C4-2B (cell line): ENCODE data around the gene KIAA0232.
A peak's percentile ranks its signal among the peaks of the same experiment; 100 is the strongest.

Experiments used
- H3K27ac ChIP-seq: fragments of 450-650 bp; 2 replicates; pipeline ENCODE4 v1.5.1; 2017
- CTCF ChIP-seq: fragments of 450-650 bp; conservative IDR thresholded peaks from 2 replicates; pipeline ENCODE4 v1.5.1; 2017; ENCODE audit warnings: mild to moderate bottlenecking
- ZFX ChIP-seq: fragments of 450-650 bp; IDR thresholded peaks from 2 replicates; pipeline ENCODE4 v1.6.1; 2017

KIAA0232 gene

GRCh38 chr4:6885953-6886557 is 103.5 kb downstream of the KIAA0232 start:
- H3K27ac ChIP-seq, result no peak overlapping the region
- no peak for TF ChIP-seq ZFX
- TF ChIP-seq CTCF, result peak; percentile 46

- no peak overlapping the region for H3K27ac ChIP-seq
- TF ChIP-seq CTCF (no peak), ZFX (no peak)
Measured at GRCh38 chr4:6886886-6887285, 104.4 kb downstream of the KIAA0232 start.

GRCh38 chr4:6887591-6888371 is 105.3 kb downstream of the KIAA0232 start:
- H3K27ac ChIP-seq, result no peak overlapping the region
- TF ChIP-seq CTCF (no peak), ZFX (no peak)

GRCh38 chr4:6888506-6889071 is 106.1 kb downstream of the KIAA0232 start:
- TF ChIP-seq CTCF (no peak), ZFX (no peak)

GRCh38 chr4:6889101-6889735 is 106.7 kb downstream of the KIAA0232 start:
- TF ChIP-seq ZFX (no peak), CTCF (no peak)
- H3K27ac ChIP-seq, result no peak overlapping the region

More at GRCh38 chr4:6888506-6889071, 106.1 kb downstream of the KIAA0232 start:
- H3K27ac ChIP-seq, result no peak overlapping the region

GRCh38 chr4:6889736-6890324 is 107.3 kb downstream of the KIAA0232 start:
- TF ChIP-seq ZFX (no peak), CTCF (no peak)
- no peak overlapping the region for H3K27ac ChIP-seq
